HG03354 (cell line): ENCODE measurements around the gene LRRC75B.

ENCODE experiments used
- ATAC-seq: cut with Tn5 transposase; IDR thresholded peaks from one replicate; pipeline ENCODE4 v1.9.1; 2021; ENCODE audit warnings: mild to moderate bottlenecking; ENCODE audit not compliant: unreplicated experiment, poor library complexity, severe bottlenecking

LRRC75B gene

GRCh38 chr22:24588381-24588756 lies 4.5 kb downstream of the LRRC75B start:
- ATAC-seq: no peak

- no peak for ATAC-seq
Observed at GRCh38 chr22:24587948-24588347, 4.9 kb downstream of the LRRC75B start.

- ATAC-seq: no peak
Observed at GRCh38 chr22:24587251-24587650, 5.6 kb downstream of the LRRC75B start.

GRCh38 chr22:24585927-24586546 lies 6.8 kb downstream of the LRRC75B start:
- ATAC-seq: no peak

- no peak for ATAC-seq
Observed at GRCh38 chr22:24585461-24585860, 7.4 kb downstream of the LRRC75B start.

GRCh38 chr22:24584871-24585411 lies 7.9 kb downstream of the LRRC75B start:
- ATAC-seq: no peak

GRCh38 chr22:24584166-24584790 lies 8.6 kb downstream of the LRRC75B start:
- ATAC-seq: no peak

GRCh38 chr22:24583221-24584165 lies 9.4 kb downstream of the LRRC75B start:
- no peak for ATAC-seq

- no peak for ATAC-seq
Observed at GRCh38 chr22:24582056-24582814, 10.6 kb downstream of the LRRC75B start.

- ATAC-seq: no peak
Observed at GRCh38 chr22:24580276-24580675, 12.6 kb downstream of the LRRC75B start.

GRCh38 chr22:24579258-24579601 lies 13.6 kb downstream of the LRRC75B start:
- ATAC-seq: no peak

- ATAC-seq: no peak
Observed at GRCh38 chr22:24578355-24579257, 14.3 kb downstream of the LRRC75B start.

- no peak for ATAC-seq
Observed at GRCh38 chr22:24576778-24577177, 16.1 kb downstream of the LRRC75B start.

GRCh38 chr22:24571266-24571665 lies 21.6 kb downstream of the LRRC75B start:
- no peak for ATAC-seq

GRCh38 chr22:24567668-24568067 lies 25.2 kb downstream of the LRRC75B start:
- ATAC-seq: no peak

- ATAC-seq: no peak
Observed at GRCh38 chr22:24566899-24567511, 25.9 kb downstream of the LRRC75B start.

GRCh38 chr22:24565077-24565476 lies 27.8 kb downstream of the LRRC75B start:
- no peak for ATAC-seq

- no peak for ATAC-seq
Observed at GRCh38 chr22:24564376-24565058, 28.4 kb downstream of the LRRC75B start.
